HG02973 (cell line): Measurements from ENCODE around the gene PLEKHM2.
"Not testable (repeated sequence)": the region's sequence is repeated elsewhere in the genome, so short reads cannot be mapped to it uniquely, and the experiment has no call there.

Source experiments
- ATAC-seq: cut with Tn5 transposase; IDR thresholded peaks from one replicate; pipeline ENCODE4 v1.9.1; 2021; ENCODE audit warnings: moderate library complexity; ENCODE audit not compliant: unreplicated experiment

The PLEKHM2 gene

GRCh38 chr1:15684042-15684461, at the start of gene PLEKHM2:
Gene PLEKHM2, plus strand, starts transcription at chr1:15684320. Its CDS starts 239 bp downstream, at chr1:15684559.
- ATAC-seq: no peak

- no peak for ATAC-seq
Measured at GRCh38 chr1:15636436-15636835, 47.7 kb upstream of the PLEKHM2 start.

- ATAC-seq: no peak
Measured at GRCh38 chr1:15637826-15638225, 46.3 kb upstream of the PLEKHM2 start.

GRCh38 chr1:15639262-15639661, 44.9 kb upstream of the PLEKHM2 start:
- no peak for ATAC-seq

- ATAC-seq: no peak
Measured at GRCh38 chr1:15639931-15640330, 44.2 kb upstream of the PLEKHM2 start.

GRCh38 chr1:15640667-15641066, 43.5 kb upstream of the PLEKHM2 start:
- no peak for ATAC-seq

GRCh38 chr1:15649937-15650336, 34.2 kb upstream of the PLEKHM2 start:
- no peak for ATAC-seq

GRCh38 chr1:15650433-15650832, 33.7 kb upstream of the PLEKHM2 start:
- no peak for ATAC-seq

- ATAC-seq: not testable (repeated sequence)
Measured at GRCh38 chr1:15652130-15652529, 32.0 kb upstream of the PLEKHM2 start.

- no peak for ATAC-seq
Measured at GRCh38 chr1:15654091-15654690, 29.9 kb upstream of the PLEKHM2 start.

- no peak for ATAC-seq
Measured at GRCh38 chr1:15656464-15656863, 27.7 kb upstream of the PLEKHM2 start.

GRCh38 chr1:15657021-15657420, 27.1 kb upstream of the PLEKHM2 start:
- ATAC-seq: no peak

- no peak for ATAC-seq
Measured at GRCh38 chr1:15660151-15660550, 24.0 kb upstream of the PLEKHM2 start.

GRCh38 chr1:15662477-15662876, 21.6 kb upstream of the PLEKHM2 start:
- no peak for ATAC-seq

GRCh38 chr1:15663925-15664324, 20.2 kb upstream of the PLEKHM2 start:
- ATAC-seq: no peak

- no peak for ATAC-seq
Measured at GRCh38 chr1:15667362-15667761, 16.8 kb upstream of the PLEKHM2 start.

GRCh38 chr1:15668089-15668754, 15.9 kb upstream of the PLEKHM2 start:
- no peak for ATAC-seq

- ATAC-seq: no peak
Measured at GRCh38 chr1:15669074-15669473, 15.0 kb upstream of the PLEKHM2 start.

- ATAC-seq: no peak
Measured at GRCh38 chr1:15669864-15670263, 14.3 kb upstream of the PLEKHM2 start.

GRCh38 chr1:15671430-15671829, 12.7 kb upstream of the PLEKHM2 start:
- no peak for ATAC-seq

- ATAC-seq: no peak
Measured at GRCh38 chr1:15674386-15675159, 9.5 kb upstream of the PLEKHM2 start.

- no peak for ATAC-seq
Measured at GRCh38 chr1:15676010-15676409, 8.1 kb upstream of the PLEKHM2 start.
